Lung (tissue), 12 donors: ENCODE results near the gene TRMT1L. TPM values are rescaled to one million over a fixed set of nuclear protein-coding genes. Genes with fewer than 3 reads are reported as not detected.

Experiments
- ATAC-seq: fragments of 200-7000 bp; cut with Tn5 transposase; one replicate; pipeline ENCODE4 v1.9.1; 2020; ENCODE audit warnings: moderate number of reproducible peaks; ENCODE audit not compliant: insufficient read depth, low FRiP score
- DNase-seq, 3 donors: peaks; one replicate each; pipeline ENCODE4 v3.0.0-alpha.2; 2013 to 2017
- H3K27ac ChIP-seq, 2 donors: one replicate each; pipeline ENCODE4 v1.5.1; 2013; ENCODE audit warnings: mild to moderate bottlenecking in 2 of 2, moderate library complexity in 2 of 2, control low read depth in 1 of 2, inconsistent platforms in 1 of 2, low read depth in 1 of 2, low read length in 1 of 2
- H3K27me3 ChIP-seq, 3 donors: one replicate each; pipeline ENCODE4 v1.5.1; 2013; ENCODE audit warnings: low read length in 2 of 3; ENCODE audit not compliant: control insufficient read depth in 3 of 3, insufficient read depth in 3 of 3
- H3K36me3 ChIP-seq, 4 donors: one replicate each; pipeline ENCODE4 v1.5.1; 2013; ENCODE audit warnings: low read length in 4 of 4, mild to moderate bottlenecking in 1 of 4, moderate library complexity in 1 of 4; ENCODE audit not compliant: control insufficient read depth in 4 of 4, insufficient read depth in 4 of 4
- H3K4me1 ChIP-seq, 5 donors: one replicate each; pipeline ENCODE4 v1.5.1; 2013; ENCODE audit warnings: low read length in 5 of 5, mild to moderate bottlenecking in 2 of 5, moderate library complexity in 1 of 5; ENCODE audit not compliant: control insufficient read depth in 5 of 5, insufficient read depth in 5 of 5
- H3K4me3 ChIP-seq: one replicate; pipeline ENCODE4 v1.5.1; 2013; ENCODE audit warnings: mild to moderate bottlenecking, control low read depth, moderate library complexity
- H3K9ac ChIP-seq, 2 donors: one replicate each; pipeline ENCODE4 v1.5.1; 2013; ENCODE audit warnings: low read length in 2 of 2, control low read depth in 1 of 2; ENCODE audit not compliant: insufficient read depth in 1 of 2
- H3K9me3 ChIP-seq, 4 donors: one replicate each; pipeline ENCODE4 v1.5.1; 2013; ENCODE audit warnings: low read length in 3 of 4, mild to moderate bottlenecking in 1 of 4, moderate library complexity in 1 of 4; ENCODE audit not compliant: control insufficient read depth in 4 of 4, insufficient read depth in 3 of 4
- WGBS, 2 donors: extraction: QIAGEN DNeasy Blood & Tissue Kit; methylation state at CpG; one replicate each; pipeline ENCODE4 v1.1.7; 2013; 5-methylcytosine and 5-hydroxymethylcytosine counted together
- polyA plus RNA-seq, 2 donors: library from polyadenylated mRNA; stranded (reverse); fragments of 200-250 nt; gene quantifications; one replicate each; pipeline ENCODE4 v1.2.1, GENCODE V29; 2013
- total RNA-seq, 2 donors: library from RNA; depleted of rRNA in 1 of 2; stranded (reverse); fragments of >200 nt in 1 of 2; gene quantifications; one replicate each; pipeline ENCODE4 v1.2.1, GENCODE V29; 2014 to 2021
- TF ChIP-seq, protein P1 (sequence below): IDR thresholded peaks from 2 replicates; pipeline ENCODE4 v1.5.1; 2012; ENCODE audit warnings: mild to moderate bottlenecking; ENCODE audit errors: control extremely low read depth, extremely low read depth
- donor health status: control.
- donor health status: control.
- donor health status: Bipolar disorder and iron deficiency.
- donor health status: healthy.
- donor health status: DM: yes; HTN: yes; CAD: no.

The TRMT1L gene
- total and polyA plus RNA-seq, 4 donors = 5.8 to 30.3 (median 13.0) TPM

DNA sequence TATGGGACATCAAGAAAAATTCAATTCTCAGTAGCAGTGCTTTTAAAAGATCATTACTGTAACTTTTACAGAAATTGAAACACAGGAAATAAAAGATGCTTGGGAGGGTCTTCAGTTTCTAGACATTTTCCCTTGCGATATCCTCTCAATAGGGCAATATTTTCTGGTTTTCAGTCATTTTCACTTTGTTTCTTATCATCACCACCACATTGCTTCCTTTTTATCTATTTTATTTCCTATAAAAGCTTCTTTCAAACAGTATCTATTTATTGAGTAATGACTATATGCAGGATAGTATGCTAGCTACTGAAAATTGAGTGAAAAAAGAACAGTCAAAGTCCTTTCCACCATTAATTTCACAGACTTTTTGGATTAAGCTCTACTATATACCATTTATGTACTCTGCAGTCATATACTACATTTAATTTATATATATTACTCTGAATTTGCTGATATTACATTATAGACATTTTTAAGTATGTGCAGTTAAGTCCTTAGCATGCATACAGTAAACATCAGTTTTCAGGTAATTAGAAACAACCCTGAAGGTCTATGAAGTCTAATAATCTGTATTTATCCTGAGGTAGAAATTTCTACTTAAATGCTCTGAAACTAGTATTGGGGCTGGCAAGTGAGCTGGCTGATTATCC, 18.7 kb downstream of the TRMT1L start:
- ATAC-seq = no peak

DNA sequence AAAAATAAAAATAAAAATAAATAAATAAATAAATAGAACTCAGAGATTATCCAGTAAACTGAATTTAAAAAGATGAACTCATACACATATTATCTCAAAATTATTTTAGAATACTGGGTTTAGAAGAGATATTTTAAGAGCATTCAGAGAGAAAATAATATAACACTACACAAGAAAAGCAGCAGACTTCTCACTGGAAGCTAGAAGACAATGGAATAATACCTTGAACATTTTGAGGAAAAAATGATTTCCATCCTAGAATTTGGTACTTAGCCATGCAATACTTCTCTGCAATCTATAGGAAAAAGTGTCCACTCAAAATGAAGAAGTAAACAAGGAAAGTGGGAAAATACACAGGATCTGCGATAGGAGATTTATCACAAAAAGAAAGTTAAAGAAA, 24.2 kb downstream of the TRMT1L start:
- Histone ChIP-seq H3K9me3 (no peaks in the 10 kb centered on the region), H3K36me3 (peaks cover 11 to 30% (median 22%) of the 10 kb centered on the region in 4 donors), H3K4me3 (no peak overlapping the region), H3K4me1 (no peaks in the 10 kb centered on the region), H3K27me3 (no peaks in the 10 kb centered on the region), H3K9ac (no peak overlapping the region), H3K27ac (no peak overlapping the region)
- no peak for DNase-seq
- no peak for ATAC-seq
- 98 to 100% methylated on average over 1 of the region's 1 CpG for WGBS, 2 donors
- TF ChIP-seq, protein P1, sequence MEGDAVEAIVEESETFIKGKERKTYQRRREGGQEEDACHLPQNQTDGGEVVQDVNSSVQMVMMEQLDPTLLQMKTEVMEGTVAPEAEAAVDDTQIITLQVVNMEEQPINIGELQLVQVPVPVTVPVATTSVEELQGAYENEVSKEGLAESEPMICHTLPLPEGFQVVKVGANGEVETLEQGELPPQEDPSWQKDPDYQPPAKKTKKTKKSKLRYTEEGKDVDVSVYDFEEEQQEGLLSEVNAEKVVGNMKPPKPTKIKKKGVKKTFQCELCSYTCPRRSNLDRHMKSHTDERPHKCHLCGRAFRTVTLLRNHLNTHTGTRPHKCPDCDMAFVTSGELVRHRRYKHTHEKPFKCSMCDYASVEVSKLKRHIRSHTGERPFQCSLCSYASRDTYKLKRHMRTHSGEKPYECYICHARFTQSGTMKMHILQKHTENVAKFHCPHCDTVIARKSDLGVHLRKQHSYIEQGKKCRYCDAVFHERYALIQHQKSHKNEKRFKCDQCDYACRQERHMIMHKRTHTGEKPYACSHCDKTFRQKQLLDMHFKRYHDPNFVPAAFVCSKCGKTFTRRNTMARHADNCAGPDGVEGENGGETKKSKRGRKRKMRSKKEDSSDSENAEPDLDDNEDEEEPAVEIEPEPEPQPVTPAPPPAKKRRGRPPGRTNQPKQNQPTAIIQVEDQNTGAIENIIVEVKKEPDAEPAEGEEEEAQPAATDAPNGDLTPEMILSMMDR = no peak

More for the DNA sequence above, 18.7 kb downstream of the TRMT1L start:
- H3K9me3 ChIP-seq = no peaks in the 10 kb centered on the region
- no peak overlapping the region for H3K27ac ChIP-seq
- WGBS, 2 donors = 91 to 98% methylated on average over 1 of the region's 1 CpG
- TF ChIP-seq, protein P1 = no peak
- peaks cover 6 to 25% (median 20%) of the 10 kb centered on the region in 4 donors for H3K36me3 ChIP-seq
- H3K9ac ChIP-seq = no peak overlapping the region
- no peak overlapping the region for H3K4me3 ChIP-seq
- no peak for DNase-seq
- H3K4me1 ChIP-seq = no peaks in the 10 kb centered on the region
- no peaks in the 10 kb centered on the region for H3K27me3 ChIP-seq

DNA sequence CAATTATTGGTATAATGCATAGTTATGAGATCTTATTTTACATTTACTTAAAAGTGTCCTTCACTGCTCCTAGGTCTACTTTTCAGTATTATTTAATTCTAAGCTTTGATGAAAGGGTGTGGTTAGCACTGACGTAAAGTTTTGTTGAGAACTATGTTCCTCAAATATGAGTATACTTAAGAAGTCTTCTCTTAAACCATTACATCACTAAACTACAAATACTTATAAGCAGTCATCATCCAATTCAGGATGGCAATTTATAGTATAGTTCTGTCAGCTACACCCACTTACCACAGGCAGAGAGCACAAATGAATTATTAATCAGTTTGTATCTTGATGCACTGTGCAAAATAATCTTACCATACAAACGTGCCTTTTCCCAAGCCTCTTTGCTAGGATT, 27.0 kb downstream of the TRMT1L start:
- WGBS, 2 donors = 61 to 84% methylated on average over 2 of the region's 2 CpGs
- H3K36me3 ChIP-seq = peaks cover 14 to 34% (median 22%) of the 10 kb centered on the region in 4 donors
- H3K4me3 ChIP-seq = no peak overlapping the region
- H3K9me3 ChIP-seq = no peaks in the 10 kb centered on the region
- ATAC-seq (no peak), DNase-seq (no peak)
- TF ChIP-seq, protein P1 = no peak
- no peaks in the 10 kb centered on the region for H3K4me1 ChIP-seq
- no peaks in the 10 kb centered on the region for H3K27me3 ChIP-seq
- H3K27ac ChIP-seq = no peak overlapping the region
- no peak overlapping the region for H3K9ac ChIP-seq

DNA sequence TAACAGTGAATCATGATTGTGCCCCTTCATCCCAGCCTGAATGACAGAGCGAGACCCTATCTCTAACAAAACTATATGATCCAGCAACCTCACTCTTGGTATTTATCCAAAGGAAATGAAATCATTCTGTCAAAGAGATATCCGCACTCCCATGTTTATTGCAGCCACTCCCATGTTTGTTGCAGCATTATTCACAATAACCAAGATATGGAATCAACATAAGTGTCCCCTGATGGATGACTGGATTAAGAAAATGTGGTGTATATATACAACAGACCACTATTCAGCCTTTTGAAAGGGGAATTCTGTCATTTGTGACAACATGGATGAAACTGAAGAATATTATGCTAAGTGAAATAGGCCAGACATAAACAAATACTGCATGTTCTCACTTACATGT, 44.4 kb downstream of the TRMT1L start:
- Histone ChIP-seq H3K4me3 (no peak overlapping the region), H3K36me3 (no peaks in the 10 kb centered on the region), H3K27me3 (no peaks in the 10 kb centered on the region), H3K4me1 (peaks cover 0 to 3% (median 0%) of the 10 kb centered on the region in 5 donors), H3K9me3 (peaks cover 0 to 3% (median 0%) of the 10 kb centered on the region in 4 donors), H3K9ac (no peak overlapping the region), H3K27ac (no peak overlapping the region)
- TF ChIP-seq, protein P1 = no peak
- DNase-seq (peak in 1 of 3 donors; percentile 11), ATAC-seq (no peak)
- 70 to 88% methylated on average over 2 of the region's 2 CpGs for WGBS, 2 donors
